Astrocyte (in vitro differentiated cells and primary cell): Measurements from ENCODE around the gene LAMA4. TPM values are rescaled to one million over a fixed set of nuclear protein-coding genes. Genes with fewer than 3 reads are reported as not detected.

Source experiments
- DNase-seq: peaks from one replicate; pipeline ENCODE4 v3.0.0-alpha.2; 2010; ENCODE audit warnings: low read depth
- FAIRE-seq: peaks from 2 replicates; lab custom pipeline; 2011; peaks lifted over from hg19 to GRCh38; lab: Jason Lieb, UNC
- H2AFZ ChIP-seq: 2 replicates; pipeline ENCODE4 v1.6.0; 2012; ENCODE audit warnings: low read depth, low read length, inconsistent platforms
- H3K27ac ChIP-seq: 2 replicates; pipeline ENCODE4 v1.5.1; 2011; ENCODE audit warnings: low read depth, low read length, inconsistent platforms
- H3K27me3 ChIP-seq: 2 replicates; pipeline ENCODE4 v1.6.0; 2011; ENCODE audit warnings: low read length, inconsistent platforms; ENCODE audit not compliant: insufficient read depth
- H3K36me3 ChIP-seq: 2 replicates; pipeline ENCODE4 v1.5.1; 2011; ENCODE audit warnings: low read length, inconsistent platforms; ENCODE audit not compliant: insufficient read depth
- H3K4me1 ChIP-seq: 2 replicates; pipeline ENCODE4 v1.5.1; 2011; ENCODE audit warnings: low read length, inconsistent platforms; ENCODE audit not compliant: insufficient read depth
- H3K4me2 ChIP-seq: 2 replicates; pipeline ENCODE4 v1.6.0; 2012; ENCODE audit warnings: low read length, inconsistent platforms
- H3K4me3 ChIP-seq: 2 replicates; pipeline ENCODE4 v1.5.1; 2011; ENCODE audit warnings: low read depth, mild to moderate bottlenecking, low read length, inconsistent platforms; ENCODE audit not compliant: insufficient read depth
- H3K79me2 ChIP-seq: 2 replicates; pipeline ENCODE4 v1.6.0; 2012; ENCODE audit warnings: mild to moderate bottlenecking, low read length, inconsistent platforms; ENCODE audit not compliant: insufficient read depth
- H3K9ac ChIP-seq: 2 replicates; pipeline ENCODE4 v1.6.0; 2012; ENCODE audit warnings: mild to moderate bottlenecking, low read length, inconsistent platforms
- H3K9me3 ChIP-seq: 2 replicates; pipeline ENCODE4 v1.5.1; 2012; ENCODE audit warnings: low read depth, mild to moderate bottlenecking, low read length, inconsistent platforms; ENCODE audit not compliant: insufficient read depth
- H4K20me1 ChIP-seq: 2 replicates; pipeline ENCODE4 v1.6.0; 2012; ENCODE audit warnings: low read length, inconsistent platforms; ENCODE audit not compliant: insufficient read depth
- H3K27ac Mint-ChIP-seq: one replicate; pipeline ENCODE4 v1.8.0; 2021; ENCODE audit warnings: mild to moderate bottlenecking, mixed read lengths; ENCODE audit not compliant: unreplicated experiment
- H3K27me3 Mint-ChIP-seq: one replicate; pipeline ENCODE4 v1.8.0; 2021; ENCODE audit warnings: low read depth, mixed read lengths; ENCODE audit not compliant: unreplicated experiment
- H3K36me3 Mint-ChIP-seq: one replicate; pipeline ENCODE4 v1.8.0; 2021; ENCODE audit warnings: low read depth, mixed read lengths; ENCODE audit not compliant: unreplicated experiment
- H3K4me1 Mint-ChIP-seq: one replicate; pipeline ENCODE4 v1.8.0; 2021; ENCODE audit warnings: low read depth, mixed read lengths; ENCODE audit not compliant: unreplicated experiment
- H3K4me3 Mint-ChIP-seq: one replicate; pipeline ENCODE4 v1.8.0; 2021; ENCODE audit warnings: mild to moderate bottlenecking, moderate library complexity, mixed read lengths; ENCODE audit not compliant: unreplicated experiment
- H3K9me3 Mint-ChIP-seq: one replicate; pipeline ENCODE4 v1.8.0; 2021; ENCODE audit warnings: mild to moderate bottlenecking, mixed read lengths; ENCODE audit not compliant: unreplicated experiment
- CTCF ChIP-seq: IDR thresholded peaks from 2 replicates; pipeline ENCODE4 v1.5.1; 2011; ENCODE audit warnings: low read depth, mild to moderate bottlenecking, inconsistent platforms, low read length, moderate library complexity; ENCODE audit not compliant: insufficient read depth
- EZH2 ChIP-seq: IDR thresholded peaks from 2 replicates; pipeline ENCODE4 v1.6.1; 2012; ENCODE audit warnings: mild to moderate bottlenecking, low read length, inconsistent platforms; ENCODE audit not compliant: insufficient read depth
- total RNA-seq: library from RNA; stranded (reverse); gene quantifications from 2 replicates; pipeline ENCODE4 v1.2.1, GENCODE V29; 2021

LAMA4 gene
- total RNA-seq, 1 donor from 2014 or later, result 2.0 TPM

GRCh38 chr6:112225691-112226090 is 28.7 kb downstream of the LAMA4 start:
- no peaks in the 10 kb centered on the region for H3K9me3 ChIP-seq
- peaks cover 28% of the 10 kb centered on the region for H3K4me1 ChIP-seq
- H3K27me3 ChIP-seq, result no peaks in the 10 kb centered on the region
- H4K20me1 ChIP-seq, result no peaks in the 10 kb centered on the region
- no peak for TF ChIP-seq EZH2
- TF ChIP-seq CTCF, result no peak
- H3K4me3 Mint-ChIP-seq, result no peak overlapping the region
- H3K4me1 Mint-ChIP-seq, result peaks cover 16% of the 10 kb centered on the region
- no peaks in the 10 kb centered on the region for H3K9me3 Mint-ChIP-seq
- H3K79me2 ChIP-seq, result peaks cover 12% of the 10 kb centered on the region
- no peaks in the 10 kb centered on the region for H3K36me3 ChIP-seq
- H3K9ac ChIP-seq, result no peak overlapping the region
- H3K4me2 ChIP-seq, result no peak overlapping the region
- H2AFZ ChIP-seq, result no peak overlapping the region
- H3K36me3 Mint-ChIP-seq, result no peaks in the 10 kb centered on the region
- H3K27me3 Mint-ChIP-seq, result no peaks in the 10 kb centered on the region
- peak; percentile 66 for FAIRE-seq
- no peak overlapping the region for H3K4me3 ChIP-seq
- no peak for DNase-seq
- no peak overlapping the region for H3K27ac ChIP-seq
- no peak overlapping the region for H3K27ac Mint-ChIP-seq

GRCh38 chr6:112224088-112224487 is 30.3 kb downstream of the LAMA4 start:
- Mint-ChIP-seq H3K4me1 (peaks cover 16% of the 10 kb centered on the region), H3K9me3 (no peaks in the 10 kb centered on the region), H3K27me3 (no peaks in the 10 kb centered on the region), H3K36me3 (no peaks in the 10 kb centered on the region), H3K4me3 (no peak overlapping the region), H3K27ac (no peak overlapping the region)
- Histone ChIP-seq H3K36me3 (no peaks in the 10 kb centered on the region), H3K27ac (no peak overlapping the region), H3K4me3 (no peak overlapping the region), H3K27me3 (no peaks in the 10 kb centered on the region), H3K79me2 (peaks cover 9% of the 10 kb centered on the region), H3K9me3 (no peaks in the 10 kb centered on the region), H3K4me1 (peaks cover 28% of the 10 kb centered on the region), H2AFZ (no peak overlapping the region), H4K20me1 (no peaks in the 10 kb centered on the region), H3K4me2 (no peak overlapping the region), H3K9ac (no peak overlapping the region)
- TF ChIP-seq EZH2 (no peak), CTCF (no peak)
- DNase-seq (no peak), FAIRE-seq (no peak)

- Histone ChIP-seq H2AFZ (no peak overlapping the region), H3K4me1 (peaks cover 34% of the 10 kb centered on the region), H3K9me3 (no peaks in the 10 kb centered on the region), H3K9ac (no peak overlapping the region), H3K27me3 (no peaks in the 10 kb centered on the region), H4K20me1 (no peaks in the 10 kb centered on the region), H3K79me2 (peaks cover 7% of the 10 kb centered on the region), H3K27ac (peak overlapping the region; percentile 44), H3K4me3 (no peak overlapping the region), H3K36me3 (no peaks in the 10 kb centered on the region), H3K4me2 (peak overlapping the region; percentile 35)
- no peak overlapping the region for H3K4me3 Mint-ChIP-seq
- H3K9me3 Mint-ChIP-seq, result no peaks in the 10 kb centered on the region
- peak; percentile 90 for DNase-seq
- no peaks in the 10 kb centered on the region for H3K36me3 Mint-ChIP-seq
- H3K4me1 Mint-ChIP-seq, result peaks cover 16% of the 10 kb centered on the region
- TF ChIP-seq CTCF, result no peak
- TF ChIP-seq EZH2, result no peak
- H3K27me3 Mint-ChIP-seq, result no peaks in the 10 kb centered on the region
- no peak overlapping the region for H3K27ac Mint-ChIP-seq
- FAIRE-seq, result peak; percentile 93
These were observed 31.1 kb downstream of the LAMA4 start for GRCh38 chr6:112223070-112223861.
